Uterus (tissue), 2 donors: ENCODE results near the gene TSPO2.

Experiments
- CTCF ChIP-seq, 4 experiments: fragments of 200-600 bp in 2 of 4; fragments of 450-650 bp in 2 of 4; sonication (generic) in 2 of 4; IDR thresholded peaks; one replicate each; pipeline ENCODE4 v1.5.1; 2016 to 2019; ENCODE audit warnings: antibody characterized with exemption in 4 of 4, mild to moderate bottlenecking in 2 of 4, moderate library complexity in 1 of 4
- POLR2A ChIP-seq, 2 donors: fragments of 450-650 bp; IDR thresholded peaks; one replicate each; pipeline ENCODE4 v1.6.1; 2016; ENCODE audit warnings: antibody characterized with exemption in 2 of 2, mild to moderate bottlenecking in 1 of 2, moderate library complexity in 1 of 2

DNA sequence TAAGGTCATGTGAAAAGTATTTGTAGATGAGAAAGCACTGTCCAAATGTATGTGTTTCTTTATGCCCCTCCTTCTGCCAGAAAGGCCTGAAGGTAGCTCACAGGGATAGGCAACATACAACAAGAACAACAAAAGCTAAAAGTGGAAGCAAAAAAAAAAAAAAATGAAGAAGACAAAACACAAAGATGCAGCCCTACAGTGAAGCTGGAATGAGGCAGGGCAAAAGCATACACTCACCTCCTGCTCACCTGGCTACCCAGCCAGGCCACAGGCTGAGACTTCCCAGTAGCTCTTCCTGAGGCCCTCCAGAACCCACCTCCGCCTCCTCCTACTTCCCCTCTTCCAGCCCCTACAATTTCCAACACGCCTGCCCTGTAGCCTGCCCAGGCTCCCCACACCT lies 5.7 kb upstream of the TSPO2 start:
- TF ChIP-seq CTCF (IDR thresholded peaks at IDR 0.05): no peak
- no peak for TF ChIP-seq POLR2A (IDR thresholded peaks at IDR 0.05)
